OCI-LY3 (cell line): Measurements from ENCODE around the gene PTGS2.

Source experiments
- H2AFZ ChIP-seq: fragments of 200-600, 300-600 bp; shearing (Covaris generic); 2 replicates; pipeline ENCODE4 v1.6.0; 2014; ENCODE audit warnings: antibody characterized with exemption, low read depth, low read length
- H3K27ac ChIP-seq: fragments of 200-600, 300-600 bp; sonication (generic); 2 replicates; pipeline ENCODE4 v1.5.1; 2014; ENCODE audit warnings: mild to moderate bottlenecking, low read length, moderate library complexity, mixed read lengths
- H3K27me3 ChIP-seq: fragments of 200-600, 300-600 bp; sonication (generic); 2 replicates; pipeline ENCODE4 v1.6.1; 2014; ENCODE audit warnings: low read depth, low read length, mixed read lengths
- H3K36me3 ChIP-seq: fragments of 200-600, 300-600 bp; sonication (generic); replicated peaks from 2 replicates; pipeline ENCODE3; 2014; ENCODE audit warnings: low read depth, low read length, mixed read lengths
- H3K4me1 ChIP-seq: fragments of 300-600, 200-600 bp; sonication (generic); 2 replicates; pipeline ENCODE4 v1.6.1; 2014; ENCODE audit warnings: low read length, mixed read lengths
- H3K4me2 ChIP-seq: fragments of 200-600, 300-600 bp; sonication (generic); 2 replicates; pipeline ENCODE4 v1.6.1; 2014; ENCODE audit warnings: low read length, mixed read lengths
- H3K4me3 ChIP-seq: fragments of 300-600, 200-600 bp; sonication (generic); 2 replicates; pipeline ENCODE4 v1.5.1; 2014; ENCODE audit warnings: antibody characterized with exemption, mild to moderate bottlenecking, low read length, moderate library complexity
- H3K79me2 ChIP-seq: fragments of 300-600, 200-600 bp; shearing (Covaris generic); 2 replicates; pipeline ENCODE4 v1.6.1; 2014; ENCODE audit warnings: mild to moderate bottlenecking, low read length, mixed read lengths
- H3K9ac ChIP-seq: fragments of 300-600, 200-600 bp; shearing (Covaris generic); 2 replicates; pipeline ENCODE4 v1.6.0; 2014; ENCODE audit warnings: mild to moderate bottlenecking, low read length, moderate library complexity
- H3K9me3 ChIP-seq: fragments of 200-600, 300-600 bp; shearing (Covaris generic); 2 replicates; pipeline ENCODE4 v1.6.1; 2014; ENCODE audit warnings: low read length, mixed read lengths; ENCODE audit not compliant: insufficient read depth
- H4K20me1 ChIP-seq: fragments of 200-600, 300-600 bp; sonication (generic); 2 replicates; pipeline ENCODE4 v1.6.1; 2016; ENCODE audit warnings: low read length, mixed read lengths; ENCODE audit not compliant: insufficient read depth
- CTCF ChIP-seq: fragments of 200-600, 300-600 bp; sonication (generic); IDR thresholded peaks from 2 replicates; pipeline ENCODE4 v1.5.1; 2014; ENCODE audit warnings: antibody characterized with exemption, low read length, low read depth
- EZH2phosphoT487 ChIP-seq: fragments of 200-600 bp; shearing (Covaris generic); IDR thresholded peaks from 2 replicates; pipeline ENCODE4 v1.6.1; 2018; ENCODE audit warnings: antibody characterized with exemption, mixed run types, low read depth

The PTGS2 gene

GRCh38 chr1:186628910-186629309 lies 51.3 kb downstream of the PTGS2 start:
- no peaks in the 10 kb centered on the region; the same call in 1 of the 2 replicates for H3K27me3 ChIP-seq
- H3K9me3 ChIP-seq, result no peaks in the 10 kb centered on the region
- H3K4me2 ChIP-seq, result 0 out of 2 replicates have a peak overlapping the region, but pooled peaks have one; percentile 0
- no peaks in the 10 kb centered on the region for H3K36me3 ChIP-seq
- H4K20me1 ChIP-seq, result no peaks in the 10 kb centered on the region
- H3K79me2 ChIP-seq, result no peaks in the 10 kb centered on the region
- H2AFZ ChIP-seq, result no peak overlapping the region
- H3K27ac ChIP-seq, result no peak overlapping the region
- H3K9ac ChIP-seq, result no peak overlapping the region
- no peak overlapping the region for H3K4me3 ChIP-seq
- no peak for TF ChIP-seq CTCF
- H3K4me1 ChIP-seq, result peaks cover 18% of the 10 kb centered on the region

DNA sequence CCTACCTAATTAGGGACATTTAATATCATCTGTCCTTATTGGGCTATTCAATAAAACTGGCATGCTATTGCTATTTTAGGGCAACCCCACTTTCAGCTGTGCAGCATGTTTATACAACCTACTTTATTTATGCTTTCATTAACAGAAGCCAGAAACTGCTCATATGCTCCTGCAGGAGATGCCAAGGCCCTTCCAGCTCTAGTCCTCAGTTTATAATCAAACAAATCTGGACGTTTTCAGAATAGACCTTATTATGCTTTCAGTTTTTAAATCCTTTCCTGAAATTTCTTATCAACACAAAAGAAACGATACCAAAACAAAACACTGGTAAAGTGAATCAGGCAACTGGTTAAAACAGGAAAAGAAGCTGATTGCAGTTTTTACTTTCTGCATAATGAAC lies 53.2 kb downstream of the PTGS2 start:
- Histone ChIP-seq H4K20me1 (no peaks in the 10 kb centered on the region), H3K4me1 (peaks cover 18% of the 10 kb centered on the region), H3K79me2 (no peaks in the 10 kb centered on the region), H3K4me3 (no peak overlapping the region), H3K9ac (no peak overlapping the region), H3K9me3 (no peaks in the 10 kb centered on the region), H3K4me2 (no peak overlapping the region), H3K36me3 (no peaks in the 10 kb centered on the region), H3K27me3 (no peaks in the 10 kb centered on the region; the same call in 1 of the 2 replicates), H3K27ac (no peak overlapping the region), H2AFZ (no peak overlapping the region)
- TF ChIP-seq EZH2phosphoT487, result no peak
- TF ChIP-seq CTCF, result no peak

DNA sequence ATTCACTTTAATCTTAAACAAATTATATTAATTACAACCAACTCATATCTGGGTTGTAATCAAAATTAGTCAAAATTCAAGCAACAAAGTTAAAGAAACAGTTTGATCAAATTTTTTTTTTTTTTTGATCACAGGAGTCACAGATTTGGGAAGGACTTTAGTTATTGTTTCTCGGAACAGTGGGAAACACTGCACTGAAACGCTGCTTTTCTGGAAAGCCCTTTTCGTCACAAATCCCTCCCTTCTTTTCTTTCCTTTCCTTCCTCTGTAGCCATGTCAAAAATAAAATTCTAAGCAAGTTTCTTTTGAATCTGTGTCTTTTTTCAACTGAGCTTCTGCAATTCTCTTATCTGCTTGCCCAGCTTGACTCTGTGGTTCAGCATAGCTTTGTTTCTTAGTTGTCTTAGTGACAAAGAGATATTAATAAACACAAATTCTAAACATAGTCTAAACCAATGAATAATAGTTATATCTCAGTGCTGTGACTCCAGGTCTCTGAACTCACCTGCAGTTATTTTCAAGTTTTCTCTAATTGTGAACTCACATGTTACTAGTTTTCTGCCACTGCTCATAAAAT lies 53.8 kb downstream of the PTGS2 start:
- Histone ChIP-seq H3K9me3 (no peaks in the 10 kb centered on the region), H3K4me1 (peaks cover 18% of the 10 kb centered on the region), H3K27ac (no peak overlapping the region), H4K20me1 (no peaks in the 10 kb centered on the region), H2AFZ (peak overlapping the region; percentile 52; the same call in 1 of the 2 replicates), H3K4me2 (no peak overlapping the region), H3K9ac (no peak overlapping the region), H3K4me3 (no peak overlapping the region), H3K36me3 (no peaks in the 10 kb centered on the region), H3K27me3 (no peaks in the 10 kb centered on the region; the same call in 1 of the 2 replicates), H3K79me2 (no peaks in the 10 kb centered on the region)
- no peak for TF ChIP-seq CTCF

DNA sequence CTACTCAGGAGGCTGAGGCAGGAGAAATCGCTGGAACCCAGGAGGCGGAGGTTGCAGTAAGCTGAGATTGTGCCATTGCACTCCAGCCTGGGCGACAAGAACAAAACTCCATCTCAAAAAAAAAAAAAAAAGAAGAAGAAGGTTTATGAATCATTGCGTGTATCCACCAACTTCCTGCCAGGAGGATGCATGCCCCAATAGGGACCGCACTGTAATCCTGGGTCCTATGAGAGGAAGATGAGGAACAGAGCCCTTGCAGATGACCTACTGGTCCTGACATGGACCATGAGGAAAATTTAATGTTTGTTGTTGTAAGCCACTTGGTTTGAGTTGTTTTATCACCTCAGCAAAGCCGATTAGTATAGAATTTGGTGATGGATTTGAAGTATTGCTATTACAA lies 56.7 kb downstream of the PTGS2 start:
- H3K27me3 ChIP-seq, result no peaks in the 10 kb centered on the region
- no peak overlapping the region for H2AFZ ChIP-seq
- H3K9ac ChIP-seq, result no peak overlapping the region
- H3K27ac ChIP-seq, result no peak overlapping the region
- no peaks in the 10 kb centered on the region for H4K20me1 ChIP-seq
- no peak overlapping the region for H3K4me2 ChIP-seq
- H3K36me3 ChIP-seq, result no peaks in the 10 kb centered on the region
- no peaks in the 10 kb centered on the region for H3K9me3 ChIP-seq
- peaks cover 14% of the 10 kb centered on the region for H3K4me1 ChIP-seq
- no peak overlapping the region for H3K4me3 ChIP-seq
- no peaks in the 10 kb centered on the region for H3K79me2 ChIP-seq
- no peak for TF ChIP-seq CTCF
- TF ChIP-seq EZH2phosphoT487, result no peak
